D341Med (cell line): ENCODE results near the gene COX19.
A peak's percentile ranks its signal among the peaks of the same experiment; 100 is the strongest.
"Not testable (repeated sequence)": the region's sequence is repeated elsewhere in the genome, so short reads cannot be mapped to it uniquely, and the experiment has no call there.

ENCODE experiments used
- DNase-seq: peaks from one replicate; pipeline ENCODE4 v3.0.0; 2012; ENCODE audit warnings: low spot score

The COX19 gene

DNA sequence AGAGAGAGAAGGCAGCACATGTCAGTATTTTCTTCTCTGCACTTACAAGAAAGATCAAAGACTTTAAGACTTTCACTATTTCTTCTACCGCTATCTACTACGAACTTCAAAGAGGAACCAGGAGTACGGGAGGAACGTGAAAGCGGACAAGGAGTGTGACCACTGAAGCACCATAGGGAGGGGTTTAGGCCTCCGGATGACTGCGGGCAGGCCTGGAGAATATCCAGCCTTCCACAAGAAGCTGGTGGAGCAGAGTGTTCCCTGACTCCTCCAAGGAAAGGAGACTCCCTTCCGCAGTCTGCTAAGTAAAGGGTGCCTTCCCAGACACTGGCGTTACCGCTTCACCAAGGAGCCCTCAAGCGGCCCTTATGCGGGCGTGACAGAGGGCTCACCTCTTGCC lies 14.4 kb downstream of the COX19 start:
- DNase-seq, result not testable (repeated sequence)

- DNase-seq, result no peak
These were observed 15.0 kb downstream of the COX19 start for GRCh38 chr7:960269-960871.

- DNase-seq, result not testable (repeated sequence)
These were observed 15.6 kb downstream of the COX19 start for GRCh38 chr7:959740-960139.

DNA sequence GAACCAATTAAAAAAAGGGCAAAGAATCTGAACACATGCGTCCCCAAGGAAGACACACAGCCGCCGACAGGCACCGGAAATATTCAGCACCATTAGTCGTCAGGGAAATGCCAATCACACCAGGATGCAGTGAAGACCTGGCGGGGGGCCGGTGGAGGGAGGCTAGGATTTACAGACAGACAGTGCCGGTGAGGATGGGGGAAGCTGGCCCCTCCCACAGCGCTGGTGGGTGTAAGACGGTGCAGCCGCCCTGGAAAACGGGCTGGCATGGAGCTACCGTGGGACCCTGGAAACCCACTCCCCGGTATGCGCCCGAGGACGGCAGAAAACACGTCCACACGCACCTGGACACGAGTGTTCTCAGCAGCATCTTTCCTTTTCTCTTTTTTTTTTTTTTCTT lies 16.1 kb downstream of the COX19 start:
- DNase-seq, result no peak

GRCh38 chr7:958221-959200 lies 16.8 kb downstream of the COX19 start:
- DNase-seq, result no peak

DNA sequence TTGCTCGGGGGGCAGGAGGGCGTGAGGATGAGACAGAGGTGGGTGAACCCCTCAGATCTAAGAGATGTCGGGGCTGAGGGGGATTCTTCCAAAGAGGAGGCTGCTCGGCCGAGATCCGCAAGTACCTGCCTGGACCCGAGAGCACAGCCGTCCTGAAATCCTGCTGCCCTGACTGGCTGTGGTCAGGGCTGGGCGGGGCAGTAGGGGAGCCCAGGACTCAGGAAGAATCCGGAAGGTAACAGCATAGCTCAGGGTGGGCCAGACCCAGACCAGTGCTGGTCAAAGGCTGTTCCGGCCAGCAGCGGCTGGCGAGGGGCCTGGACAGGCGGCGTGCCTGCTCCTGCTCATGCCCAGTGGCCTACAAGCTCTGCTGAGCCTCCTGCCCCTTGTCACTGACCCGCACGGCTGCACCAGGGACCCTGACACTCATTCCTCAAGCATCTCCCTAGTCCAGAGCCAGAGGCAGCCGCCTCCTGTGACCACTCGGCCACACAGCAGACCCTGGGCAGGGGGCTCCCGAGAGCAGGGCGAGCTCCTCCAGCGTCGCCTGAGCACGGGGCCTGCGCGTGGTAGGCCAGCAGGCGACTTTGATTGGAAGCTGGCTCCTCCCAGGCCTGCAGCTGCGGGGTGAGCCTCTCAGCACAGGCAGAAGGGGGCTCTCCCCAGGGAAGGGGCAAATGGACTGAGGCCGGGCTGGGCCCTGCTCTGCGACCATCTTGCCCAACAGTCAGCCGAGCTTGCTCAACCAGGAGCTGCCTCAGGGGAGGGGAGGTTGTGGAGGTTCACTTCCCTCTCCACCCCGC lies 17.7 kb downstream of the COX19 start:
- peak; percentile 19 for DNase-seq

DNA sequence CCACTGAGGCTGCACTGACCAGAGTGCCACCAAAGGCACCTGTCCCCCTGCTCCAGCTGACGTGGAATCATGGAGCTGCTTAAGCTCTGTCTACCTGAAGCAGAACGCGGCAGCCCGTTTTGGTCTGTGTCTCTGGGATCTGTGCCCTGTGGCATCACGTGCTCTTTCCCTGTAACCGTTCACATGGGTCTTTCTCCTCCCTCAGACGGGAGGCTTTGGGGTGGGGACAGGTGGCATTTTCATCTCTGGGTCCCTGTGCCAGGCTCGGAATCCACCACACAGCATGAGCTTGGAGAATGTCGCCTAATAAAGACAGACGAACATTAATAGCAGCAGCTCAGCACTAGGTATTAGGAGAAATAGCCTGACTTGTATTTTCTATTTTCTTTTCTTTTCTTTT lies 19.3 kb downstream of the COX19 start:
- DNase-seq, result peak; percentile 24

GRCh38 chr7:954330-955238 lies 20.8 kb downstream of the COX19 start, which contains the start of gene ADAP1:
Gene ADAP1 (minus strand): TSS chr7:954680. CDS start chr7:954477, 203 bp downstream.
- peak; percentile 90 for DNase-seq

GRCh38 chr7:953547-954327 lies 21.6 kb downstream of the COX19 start:
- no peak for DNase-seq

- DNase-seq, result peak; percentile 40
These were observed 22.6 kb downstream of the COX19 start for GRCh38 chr7:952548-953441.

GRCh38 chr7:951881-952547 lies 23.3 kb downstream of the COX19 start:
- DNase-seq, result peak; percentile 30

- peak; percentile 22 for DNase-seq
These were observed 26.1 kb downstream of the COX19 start for GRCh38 chr7:949021-949934.

DNA sequence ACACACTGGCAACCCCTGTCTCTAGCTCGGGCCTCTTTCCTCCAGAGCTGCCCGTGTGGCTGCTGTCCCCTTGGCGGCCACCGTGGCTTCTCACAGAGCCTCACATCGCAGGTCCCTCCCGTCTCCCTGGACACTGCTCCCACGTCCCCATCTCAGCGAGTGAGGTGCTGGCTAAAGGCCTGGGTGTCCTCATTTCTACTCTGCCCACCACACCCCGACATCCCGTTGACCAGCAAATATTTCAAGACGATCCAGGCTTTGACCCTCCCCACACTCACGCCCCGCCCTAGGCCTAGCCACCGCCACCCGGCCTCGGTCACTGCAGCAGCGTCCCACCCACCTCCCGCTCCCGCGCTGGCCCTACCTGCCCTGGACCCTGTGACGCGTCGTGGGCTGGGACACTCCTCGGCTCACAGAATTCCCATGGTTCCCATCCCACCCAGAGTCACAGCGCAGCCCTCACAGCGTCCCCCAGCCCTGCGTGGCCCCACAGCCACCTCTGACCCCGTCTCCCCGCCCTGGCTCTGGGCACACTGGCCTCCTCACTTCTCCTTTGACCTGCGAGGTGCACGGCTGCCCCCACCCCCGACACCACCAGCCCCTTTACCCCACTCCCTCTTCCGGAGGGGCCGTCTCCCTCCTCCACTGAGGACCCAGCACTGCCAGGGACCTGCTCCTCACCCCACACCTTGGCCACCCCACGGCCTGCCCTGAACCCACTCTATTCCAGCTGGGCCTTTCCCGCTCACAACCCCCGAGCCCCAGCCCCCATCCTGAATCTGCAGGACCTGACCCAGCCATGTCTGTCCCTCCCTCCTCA lies 27.7 kb downstream of the COX19 start:
- no peak for DNase-seq

- DNase-seq, result no peak
These were observed 28.9 kb downstream of the COX19 start for GRCh38 chr7:946256-946996.

GRCh38 chr7:945556-946255 lies 29.6 kb downstream of the COX19 start:
- DNase-seq, result no peak

DNA sequence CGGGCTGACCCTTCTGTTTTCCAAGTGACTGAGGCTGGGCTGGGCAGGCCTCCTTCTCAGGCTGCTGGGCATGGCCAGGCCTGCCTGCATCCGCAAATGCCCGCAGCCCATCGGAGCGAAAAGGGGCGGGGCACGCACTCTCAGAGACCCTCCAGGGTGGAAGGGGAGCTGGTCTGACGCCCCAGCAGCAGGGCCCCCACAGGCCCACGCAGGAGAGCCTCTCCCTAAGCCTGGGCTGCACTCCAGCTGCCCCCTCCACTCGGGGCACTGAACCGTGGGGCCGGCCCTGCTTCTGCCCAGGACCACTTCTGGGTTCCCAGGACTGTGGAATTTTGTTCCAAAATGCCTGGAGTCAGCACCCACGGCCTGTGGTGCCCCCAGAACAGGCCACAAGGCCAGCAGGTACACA lies 30.2 kb downstream of the COX19 start:
- no peak for DNase-seq
